ENCODE measurements around the gene OSBP. TPM values are rescaled to one million over a fixed set of nuclear protein-coding genes. Genes with fewer than 3 reads are reported as not detected.

The OSBP gene
- total and polyA plus RNA-seq, 9 of the 15 experiments (the other 6 are each of a cell fraction or from before 2014, with no cell fraction given): 11.7 to 49.0 (median 28.7) TPM

GRCh38 chr11:59615120-59615636, 396 bp downstream of the OSBP start (continued):
- TF ChIP-seq ZNF143 (CRISPR knock-in tag; IDR thresholded peaks at IDR 0.05) (no peak), CHD1 (IDR thresholded peaks at IDR 0.05; ENCODE audit: low read length) (peak; percentile 56), E2F1 (CRISPR knock-in tag; IDR thresholded peaks at IDR 0.05) (0 out of 2 replicates have a peak, but pooled peaks have one; percentile 12), FOXP1 (CRISPR knock-in tag; IDR thresholded peaks at IDR 0.05) (0 out of 2 replicates have a peak, but pooled peaks have one; percentile 37), NR2C2 (CRISPR knock-in tag; IDR thresholded peaks at IDR 0.05) (peak; percentile 72), NR2C2 (tag; IDR thresholded peaks at IDR 0.05) (peak; percentile 97), FOXM1 (IDR thresholded peaks at IDR 0.05; ENCODE audit: low read depth) (no peak), FOXM1 (CRISPR knock-in tag; IDR thresholded peaks at IDR 0.05; ENCODE audit: low read depth) (peak; percentile 28; the same call in 1 of the 2 replicates), ZEB2 (IDR thresholded peaks at IDR 0.05) (peak; percentile 24; the same call in 1 of the 2 replicates), KLF6 (CRISPR knock-in tag; IDR thresholded peaks at IDR 0.05; ENCODE audit: borderline replicate concordance) (no peak), PHF8 (IDR thresholded peaks at IDR 0.05; ENCODE audit: borderline replicate concordance, low read length) (peak; percentile 82; the same call in 1 of the 2 replicates), SIN3B (IDR thresholded peaks at IDR 0.05; ENCODE audit: low read depth) (peak; percentile 85; the same call in 1 of the 2 replicates), SIN3A (IDR thresholded peaks at IDR 0.05; ENCODE audit: borderline replicate concordance in 2 of 2, control insufficient read depth in 1 of 2, low read depth in 2 of 2, low read length in 2 of 2) (peak in 1 of 2 experiments; percentile 55; a peak in 1 of 4 replicates), STAT5B (CRISPR knock-in tag; IDR thresholded peaks at IDR 0.05) (no peak), SMAD4 (CRISPR knock-in tag; conservative IDR thresholded peaks at IDR 0.05) (peak; percentile 73), DIDO1 (tag; IDR thresholded peaks at IDR 0.05; ENCODE audit: low read depth) (no peak), ZNF23 (CRISPR knock-in tag; IDR thresholded peaks at IDR 0.05) (no peak), ZNF384 (IDR thresholded peaks at IDR 0.05; ENCODE audit: low read depth, low read length) (no peak), ZNF707 (CRISPR knock-in tag; conservative IDR thresholded peaks at IDR 0.05) (no peak), NCOR1 (IDR thresholded peaks at IDR 0.05) (no peak), RB1 (IDR thresholded peaks at IDR 0.05; ENCODE audit: low read depth) (peak; percentile 78; the same call in 1 of the 2 replicates)
- TF ChIP-seq, protein P1, sequence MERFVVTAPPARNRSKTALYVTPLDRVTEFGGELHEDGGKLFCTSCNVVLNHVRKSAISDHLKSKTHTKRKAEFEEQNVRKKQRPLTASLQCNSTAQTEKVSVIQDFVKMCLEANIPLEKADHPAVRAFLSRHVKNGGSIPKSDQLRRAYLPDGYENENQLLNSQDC (CRISPR knock-in tag; IDR thresholded peaks at IDR 0.05): 0 out of 2 replicates have a peak, but pooled peaks have one; percentile 7

Data from K562 (cell line).